Erythroblast (primary cell): ENCODE results near the gene TMEM115.

Source experiments
- GATA1 ChIP-seq: IDR thresholded peaks from 2 replicates; pipeline ENCODE4 v1.6.1; 2011; ENCODE audit warnings: low read depth, mild to moderate bottlenecking, control low read depth, low read length, moderate library complexity
- POLR2A ChIP-seq: IDR thresholded peaks from 2 replicates; pipeline ENCODE4 v1.6.1; 2011; ENCODE audit warnings: mild to moderate bottlenecking, low read length

DNA sequence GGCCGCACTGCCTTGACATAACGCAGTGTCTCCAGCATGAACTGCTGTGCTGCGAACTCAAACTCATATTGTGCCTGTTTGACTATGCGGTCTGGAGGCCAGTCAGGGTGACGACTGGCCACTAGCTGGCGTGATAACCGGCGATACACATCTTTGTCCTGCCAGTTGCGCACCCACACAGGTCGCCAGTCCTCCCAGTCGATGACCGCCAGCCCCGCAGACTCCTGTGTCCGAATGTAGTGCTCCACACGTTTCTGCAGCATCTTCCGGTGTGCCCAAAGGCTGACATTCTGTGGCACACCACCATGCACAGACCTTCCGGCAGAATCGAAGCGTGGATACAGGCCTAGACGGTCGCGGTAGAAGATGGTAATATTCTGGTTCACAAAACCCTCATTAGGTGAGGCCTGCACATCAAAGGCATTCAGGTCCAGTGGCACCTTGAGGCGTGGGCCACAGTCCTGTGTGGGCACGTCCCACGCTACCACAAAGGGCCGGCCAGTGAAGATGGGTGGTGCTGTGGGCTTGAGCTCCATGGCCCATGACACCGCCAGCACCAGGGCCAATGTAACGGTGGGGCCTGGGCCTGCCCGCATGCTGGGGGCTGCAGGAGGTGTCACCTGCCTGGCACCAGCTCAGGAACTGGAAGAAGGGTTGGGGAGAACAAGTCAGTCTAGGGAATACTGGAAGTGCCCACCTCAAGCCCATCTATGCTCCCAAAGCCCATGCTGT lies 39.3 kb downstream of the TMEM115 start:
- TF ChIP-seq GATA1, result no peak
- no peak for TF ChIP-seq POLR2A
